Stomach smooth muscle (tissue), 2 donors: ENCODE data around the gene ADGRL3.

Source experiments
- H3K27ac ChIP-seq: one replicate; pipeline ENCODE4 v1.7.0; 2013; ENCODE audit warnings: mild to moderate bottlenecking, low read length, inconsistent platforms
- H3K27me3 ChIP-seq, 2 donors: one replicate each; pipeline ENCODE4 v1.7.0; 2013; ENCODE audit warnings: low read length in 2 of 2; ENCODE audit not compliant: insufficient read depth in 2 of 2, control insufficient read depth in 1 of 2
- H3K36me3 ChIP-seq, 2 donors: one replicate each; pipeline ENCODE4 v1.7.0; 2013; ENCODE audit warnings: low read length in 2 of 2; ENCODE audit not compliant: control insufficient read depth in 2 of 2, insufficient read depth in 2 of 2
- H3K4me1 ChIP-seq: one replicate; pipeline ENCODE4 v1.7.0; 2013; ENCODE audit warnings: low read length; ENCODE audit not compliant: control insufficient read depth, insufficient read depth
- H3K4me3 ChIP-seq, 2 donors: one replicate each; pipeline ENCODE4 v1.7.0; 2013; ENCODE audit warnings: low read length in 2 of 2
- H3K9ac ChIP-seq, 2 donors: one replicate each; pipeline ENCODE4 v1.7.0; 2013; ENCODE audit warnings: low read length in 2 of 2, mild to moderate bottlenecking in 1 of 2
- H3K9me3 ChIP-seq, 2 donors: one replicate each; pipeline ENCODE4 v1.7.0; 2013; ENCODE audit warnings: low read length in 2 of 2; ENCODE audit not compliant: control insufficient read depth in 2 of 2
- donor health status: healthy.
- donor health status: Pancreatic carcinoma.

The ADGRL3 gene

DNA sequence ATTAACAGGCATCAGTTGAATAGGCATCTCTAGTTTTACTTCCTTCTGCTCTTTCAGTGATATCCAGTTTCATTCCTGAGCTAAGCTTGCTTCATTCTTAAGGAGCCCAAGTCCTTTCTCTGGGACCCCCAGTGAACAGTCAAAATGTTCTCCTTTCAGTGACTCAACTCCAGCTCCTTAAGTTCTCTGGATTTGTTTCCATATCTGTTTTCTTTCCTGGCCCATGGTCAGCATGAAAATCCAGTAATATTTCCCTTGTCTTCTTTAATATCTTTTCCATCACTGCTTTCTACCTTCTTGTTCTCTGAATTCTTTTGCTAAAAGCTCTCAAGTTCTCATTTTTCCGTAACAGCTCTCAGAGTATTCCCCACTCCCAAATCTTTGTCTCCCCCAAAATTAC is 25.5 kb downstream of the ADGRL3 start:
- no peak overlapping the region for H3K4me3 ChIP-seq
- H3K9me3 ChIP-seq = no peaks in the 10 kb centered on the region
- no peaks in the 10 kb centered on the region for H3K36me3 ChIP-seq
- H3K4me1 ChIP-seq = no peaks in the 10 kb centered on the region
- H3K27ac ChIP-seq = no peak overlapping the region
- H3K27me3 ChIP-seq = no peaks in the 10 kb centered on the region
- H3K9ac ChIP-seq = no peak overlapping the region

DNA sequence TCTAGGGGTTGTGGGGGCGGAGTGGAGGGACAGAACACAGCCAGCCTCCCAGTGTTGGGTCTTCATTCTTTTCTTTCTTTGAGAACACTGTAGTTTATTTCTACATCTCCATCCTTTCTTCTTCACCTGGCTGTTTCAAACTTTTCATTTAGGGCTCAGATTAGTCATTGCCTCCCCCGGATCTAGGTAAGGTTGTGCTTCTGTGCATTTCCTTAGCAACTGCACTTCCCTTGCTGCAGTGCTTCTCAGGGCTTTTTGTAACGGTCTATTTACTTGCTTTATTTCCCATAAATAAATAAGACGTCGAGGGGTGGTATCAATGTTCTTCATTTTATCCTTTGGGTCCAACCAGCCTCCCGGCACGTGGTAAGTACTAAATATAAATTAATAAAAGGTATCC is 31.3 kb downstream of the ADGRL3 start:
- no peak overlapping the region for H3K27ac ChIP-seq
- H3K4me1 ChIP-seq = no peaks in the 10 kb centered on the region
- H3K36me3 ChIP-seq = no peaks in the 10 kb centered on the region
- H3K4me3 ChIP-seq = no peak overlapping the region
- no peaks in the 10 kb centered on the region for H3K9me3 ChIP-seq
- no peak overlapping the region for H3K9ac ChIP-seq
- H3K27me3 ChIP-seq = no peaks in the 10 kb centered on the region

DNA sequence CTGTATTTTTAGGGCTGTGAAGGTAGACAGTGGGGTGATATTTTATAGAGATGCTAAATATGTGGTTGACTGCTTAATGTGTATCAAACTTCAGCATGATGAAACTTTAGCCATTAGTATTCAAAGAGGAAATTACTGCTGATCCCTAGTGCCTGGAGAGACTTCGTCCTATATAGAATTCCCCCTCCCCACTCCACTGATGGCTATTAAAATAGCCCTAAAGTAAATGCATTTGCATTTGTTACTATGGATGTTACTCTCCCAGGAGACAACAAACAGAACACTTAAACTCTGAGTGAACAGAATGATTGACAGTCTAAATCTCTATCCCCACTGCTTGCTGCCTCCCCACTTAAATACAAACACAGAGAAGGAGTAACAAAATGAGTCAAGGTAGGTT is 39.1 kb downstream of the ADGRL3 start:
- Histone ChIP-seq H3K9ac (no peak overlapping the region), H3K36me3 (no peaks in the 10 kb centered on the region), H3K9me3 (no peaks in the 10 kb centered on the region), H3K4me1 (no peaks in the 10 kb centered on the region), H3K4me3 (no peak overlapping the region), H3K27ac (no peak overlapping the region), H3K27me3 (no peaks in the 10 kb centered on the region)

DNA sequence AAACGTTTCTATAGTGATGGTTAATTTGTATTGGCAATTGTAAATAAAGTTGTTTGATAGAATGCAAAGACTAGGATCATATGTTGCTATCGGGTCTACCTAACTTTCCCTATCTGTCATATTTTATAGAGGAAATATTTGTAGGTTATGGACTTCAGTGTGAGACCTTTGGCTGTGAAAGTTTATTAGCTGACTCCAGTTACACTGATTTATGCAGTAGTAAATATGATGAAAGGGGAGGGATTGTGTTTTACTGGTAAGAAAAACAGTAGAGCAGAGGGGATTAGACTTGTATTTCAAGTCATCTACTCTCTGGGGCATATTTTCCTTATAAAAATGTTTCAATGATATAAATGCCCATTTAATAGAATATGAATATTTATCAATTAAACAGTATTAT is 43.8 kb downstream of the ADGRL3 start:
- Histone ChIP-seq H3K4me3 (no peak overlapping the region), H3K27ac (no peak overlapping the region), H3K4me1 (no peaks in the 10 kb centered on the region), H3K9ac (no peak overlapping the region), H3K9me3 (no peaks in the 10 kb centered on the region), H3K36me3 (no peaks in the 10 kb centered on the region), H3K27me3 (no peaks in the 10 kb centered on the region)

DNA sequence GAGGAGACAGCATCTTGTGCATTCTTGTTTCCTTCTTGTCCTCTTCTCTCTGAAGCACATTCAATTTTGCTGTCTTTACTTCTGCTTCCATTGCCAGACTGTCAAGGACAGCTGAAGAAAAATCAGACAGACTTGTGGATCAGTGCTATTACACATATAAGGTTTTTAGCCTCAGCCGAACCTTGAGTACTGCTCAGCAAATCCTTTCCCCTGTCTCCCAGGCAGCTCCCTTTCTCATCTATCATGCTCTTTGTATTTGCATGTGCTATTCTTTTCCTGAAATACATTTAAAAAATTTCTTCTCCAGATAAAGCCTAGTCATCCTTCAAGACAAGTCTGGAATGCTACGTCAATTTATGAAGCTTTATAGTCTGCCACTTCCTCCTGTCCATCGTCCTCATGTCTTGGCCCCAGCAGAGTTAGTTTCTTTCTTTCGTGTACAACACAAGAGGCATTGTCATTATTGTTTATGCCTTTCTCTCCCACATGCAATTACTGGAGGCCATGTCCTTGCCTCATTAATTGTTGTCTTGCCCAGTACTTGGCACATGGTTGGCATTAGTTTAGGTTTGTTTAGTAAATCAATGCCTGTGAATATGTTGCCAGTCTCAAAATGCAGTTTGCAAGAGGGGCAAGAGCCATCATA is 45.1 kb downstream of the ADGRL3 start:
- H3K4me1 ChIP-seq = no peaks in the 10 kb centered on the region
- no peak overlapping the region for H3K4me3 ChIP-seq
- H3K27ac ChIP-seq = no peak overlapping the region
- H3K9me3 ChIP-seq = no peaks in the 10 kb centered on the region
- H3K27me3 ChIP-seq = no peaks in the 10 kb centered on the region
- H3K9ac ChIP-seq = no peak overlapping the region
- no peaks in the 10 kb centered on the region for H3K36me3 ChIP-seq

DNA sequence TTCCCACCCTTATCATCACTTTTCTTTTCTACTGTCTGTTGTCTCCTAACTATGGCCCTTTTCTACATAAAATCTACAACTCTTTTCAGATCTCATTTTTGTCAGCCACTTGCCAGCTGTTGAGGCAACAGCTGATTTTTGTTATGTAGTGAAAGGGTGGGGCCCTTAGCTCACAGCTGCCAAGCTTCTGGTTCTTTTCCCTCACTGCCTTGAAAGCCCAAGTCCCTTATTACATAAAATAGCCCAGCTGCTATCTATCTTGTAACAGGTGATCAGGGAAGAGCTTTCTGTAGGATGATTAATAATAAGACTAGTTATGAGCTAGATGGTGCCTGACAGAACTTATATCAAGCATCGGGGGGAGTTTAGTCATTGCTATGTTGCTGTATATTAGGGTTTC is 45.9 kb downstream of the ADGRL3 start:
- H3K27ac ChIP-seq = no peak overlapping the region
- H3K27me3 ChIP-seq = no peaks in the 10 kb centered on the region
- no peak overlapping the region for H3K9ac ChIP-seq

DNA sequence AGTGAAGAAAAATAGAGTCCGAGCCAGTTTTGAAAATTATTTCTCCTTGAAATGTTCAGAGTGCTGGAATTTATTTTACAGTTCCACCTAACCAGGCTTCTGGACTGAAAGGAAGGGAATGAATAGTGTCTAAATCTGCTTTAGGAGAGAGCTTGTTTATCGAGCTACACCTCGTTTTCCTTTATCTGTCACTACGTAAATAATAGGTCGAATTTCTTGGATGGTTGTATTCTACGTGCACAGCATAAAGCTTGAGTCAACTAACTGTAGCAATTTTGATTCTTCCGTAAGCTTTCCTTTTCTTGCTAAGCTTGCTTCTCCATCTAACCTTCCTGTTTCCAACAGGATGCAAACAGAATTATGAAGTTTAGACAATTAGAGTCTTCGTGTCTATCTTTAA is 48.6 kb downstream of the ADGRL3 start:
- no peaks in the 10 kb centered on the region for H3K36me3 ChIP-seq
- H3K4me3 ChIP-seq = no peak overlapping the region
- H3K27ac ChIP-seq = no peak overlapping the region
- H3K9me3 ChIP-seq = no peaks in the 10 kb centered on the region
- no peaks in the 10 kb centered on the region for H3K27me3 ChIP-seq
- H3K9ac ChIP-seq = no peak overlapping the region
- H3K4me1 ChIP-seq = no peaks in the 10 kb centered on the region

More for the DNA sequence above, 45.9 kb downstream of the ADGRL3 start:
- no peak overlapping the region for H3K4me3 ChIP-seq
- no peaks in the 10 kb centered on the region for H3K9me3 ChIP-seq
- H3K4me1 ChIP-seq = no peaks in the 10 kb centered on the region
- H3K36me3 ChIP-seq = no peaks in the 10 kb centered on the region

DNA sequence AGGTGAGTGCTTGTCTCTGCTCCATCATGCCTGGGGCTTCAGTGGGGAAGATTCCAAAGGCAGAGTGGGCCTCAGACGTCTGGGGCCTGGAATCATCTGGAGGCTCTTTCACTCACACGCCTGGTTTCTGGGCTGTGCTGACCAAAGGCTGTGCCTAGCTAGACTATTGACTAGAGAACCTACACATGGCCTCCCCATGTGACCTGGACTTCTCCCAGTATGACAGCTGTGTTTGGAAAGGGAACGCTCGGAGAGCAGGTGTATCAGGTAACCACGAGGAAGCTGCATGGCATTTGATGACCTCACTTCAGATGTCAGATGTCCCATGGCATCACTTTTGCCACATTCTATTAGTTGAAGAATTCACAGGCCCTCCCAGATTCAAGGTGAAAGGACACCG is 51.0 kb downstream of the ADGRL3 start:
- no peak overlapping the region for H3K4me3 ChIP-seq
- H3K36me3 ChIP-seq = no peaks in the 10 kb centered on the region
- H3K9me3 ChIP-seq = no peaks in the 10 kb centered on the region
- H3K4me1 ChIP-seq = no peaks in the 10 kb centered on the region
- no peak overlapping the region for H3K27ac ChIP-seq
- H3K27me3 ChIP-seq = no peaks in the 10 kb centered on the region
- no peak overlapping the region for H3K9ac ChIP-seq

DNA sequence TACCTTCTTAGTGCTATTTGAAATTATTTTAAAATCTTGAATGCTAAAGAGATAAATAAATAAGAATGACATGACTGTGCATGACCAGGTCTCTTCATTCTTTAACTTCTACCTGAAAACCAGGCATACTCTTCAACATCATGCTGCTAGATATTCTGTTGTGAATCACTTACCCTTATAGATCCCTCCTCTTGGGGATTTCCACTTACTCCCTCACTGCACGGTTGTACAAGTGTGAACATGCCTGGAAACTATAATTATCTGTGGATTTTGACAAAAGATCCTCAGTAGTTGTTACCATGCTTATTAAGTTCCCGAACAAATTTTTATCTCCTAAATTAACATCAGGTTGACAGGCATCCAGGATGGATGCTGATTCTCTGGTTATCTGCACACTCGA is 54.3 kb downstream of the ADGRL3 start:
- no peak overlapping the region for H3K27ac ChIP-seq
- no peak overlapping the region for H3K4me3 ChIP-seq
- H3K9ac ChIP-seq = no peak overlapping the region
- no peaks in the 10 kb centered on the region for H3K9me3 ChIP-seq
- no peaks in the 10 kb centered on the region for H3K36me3 ChIP-seq
- H3K27me3 ChIP-seq = no peaks in the 10 kb centered on the region
- no peaks in the 10 kb centered on the region for H3K4me1 ChIP-seq

DNA sequence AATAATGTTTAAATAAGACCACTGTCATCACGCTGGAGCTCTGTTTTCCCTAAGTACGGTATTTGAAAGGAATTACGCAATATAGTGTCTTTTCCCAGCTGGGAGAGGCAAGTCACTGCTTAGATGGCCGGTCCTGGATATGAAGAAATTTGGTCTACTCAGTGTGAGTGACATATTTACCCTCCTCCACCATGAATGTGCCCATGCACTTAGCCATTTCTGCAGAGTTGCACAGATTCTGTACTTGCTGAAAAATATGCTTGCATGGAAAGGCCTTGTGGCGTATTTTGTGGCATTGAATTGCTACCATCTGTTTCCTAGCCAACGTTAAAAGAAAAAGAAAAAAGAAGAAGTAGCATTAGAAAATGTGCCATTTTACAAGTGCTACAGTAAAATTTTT is 73.1 kb downstream of the ADGRL3 start:
- no peak overlapping the region for H3K9ac ChIP-seq
- H3K27me3 ChIP-seq = no peaks in the 10 kb centered on the region
- peak overlapping the region in 1 of 2 donors; percentile 13 for H3K4me3 ChIP-seq
- H3K4me1 ChIP-seq = no peaks in the 10 kb centered on the region
- no peak overlapping the region for H3K27ac ChIP-seq
- no peaks in the 10 kb centered on the region for H3K36me3 ChIP-seq
- H3K9me3 ChIP-seq = no peaks in the 10 kb centered on the region

DNA sequence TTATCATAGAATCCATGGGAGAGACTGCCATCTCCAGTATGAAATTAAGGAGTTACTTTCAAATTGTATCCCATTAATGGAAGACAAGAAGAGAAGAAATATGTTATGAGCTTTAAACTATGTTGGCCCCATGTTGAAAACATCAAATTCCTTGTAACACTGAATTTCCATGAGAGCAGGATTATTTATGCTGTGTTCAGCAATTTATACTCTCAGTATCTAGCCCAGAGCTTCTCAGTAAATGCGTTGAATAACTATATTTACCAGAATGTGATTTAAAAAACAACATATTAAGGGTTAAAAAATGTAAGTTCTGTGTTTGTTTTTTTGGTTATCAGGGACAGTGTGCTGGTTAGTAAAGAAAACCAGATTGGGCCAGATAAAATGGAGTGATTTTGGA is 74.2 kb downstream of the ADGRL3 start:
- Histone ChIP-seq H3K27ac (no peak overlapping the region), H3K4me1 (no peaks in the 10 kb centered on the region), H3K9ac (no peak overlapping the region), H3K27me3 (no peaks in the 10 kb centered on the region), H3K36me3 (no peaks in the 10 kb centered on the region), H3K4me3 (no peak overlapping the region), H3K9me3 (no peaks in the 10 kb centered on the region)
